HepG2 (cell line): ENCODE results near the gene BIRC5. TPM values are rescaled to one million over a fixed set of nuclear protein-coding genes. Genes with fewer than 3 reads are reported as not detected.

Source experiments
- ATAC-seq: fragments of 200-7000 bp; cut with Tn5 transposase; 3 replicates; pipeline ENCODE4 v1.9.1; 2020; ENCODE audit warnings: mild to moderate bottlenecking, moderate library complexity
- BruUV-seq: library from RNA; stranded (reverse); fragments of 400-500 nt; replicated peaks from 2 replicates; lab custom pipeline; 2021; lab: Mats Ljungman, UMichigan
- CTCF ChIA-PET: fragments of 300-600 bp; formaldehyde crosslinking; extraction: SDS; loops from one replicate; lab custom pipeline; 2021; ENCODE audit warnings: low total read pairs, inconsistent platforms, low intra/inter-chr PET ratio; lab: Yijun Ruan, JAX
- POLR2A ChIA-PET: fragments of 350-600 bp; sonication (Branson Sonifier 250); formaldehyde crosslinking; loops from one replicate; lab custom pipeline; 2020; ENCODE audit warnings: antibody characterized with exemption, inconsistent platforms; lab: Yijun Ruan, JAX
- DNase-seq: peaks from one replicate; pipeline ENCODE4 v3.0.0-alpha.2; 2015; ENCODE audit warnings: low spot score
- FAIRE-seq: peaks from 3 replicates; lab custom pipeline; 2011; peaks lifted over from hg19 to GRCh38; lab: Jason Lieb, UNC
- H2AFZ ChIP-seq: one replicate; pipeline ENCODE4 v1.6.1; 2011; ENCODE audit warnings: low read length, inconsistent platforms
- H3K27ac ChIP-seq: fragments of 300-600 bp; 3 replicates; pipeline ENCODE4 v1.8.0; 2011; ENCODE audit warnings: mixed run types, mild to moderate bottlenecking, mixed read lengths, low read length, inconsistent platforms; ENCODE audit not compliant: insufficient read depth; ENCODE audit errors: extremely low read length
- H3K27me3 ChIP-seq, 2 experiments: fragments of 200-600 bp in 1 of 2; 2 replicates in 1 of 2; 3 replicates in 1 of 2; pipeline versions ENCODE4 v1.6.0 to v1.8.0; 2011; ENCODE audit warnings: low read length in 2 of 2, mild to moderate bottlenecking in 2 of 2, moderate library complexity in 2 of 2, inconsistent platforms in 1 of 2; ENCODE audit not compliant: insufficient read depth in 2 of 2, control insufficient read depth in 1 of 2
- H3K36me3 ChIP-seq, 2 experiments: fragments of 200-600 bp in 1 of 2; replicated peaks in 1 of 2; 2 replicates in 1 of 2; 3 replicates in 1 of 2; pipeline versions ENCODE4 v1.5.1 to v1.8.0; 2011; ENCODE audit warnings: low read length in 2 of 2, inconsistent platforms in 1 of 2; ENCODE audit not compliant: insufficient read depth in 2 of 2, control insufficient read depth in 1 of 2
- H3K4me1 ChIP-seq: 2 replicates; pipeline ENCODE4 v1.5.1; 2012; ENCODE audit warnings: low read length, inconsistent platforms; ENCODE audit not compliant: insufficient read depth
- H3K4me2 ChIP-seq: 2 replicates; pipeline ENCODE4 v1.6.0; 2011; ENCODE audit warnings: low read depth, low read length, inconsistent platforms
- H3K4me3 ChIP-seq, 3 experiments: fragments of 200-600 bp in 1 of 3; sonication (generic), shearing (Covaris generic) in 1 of 3; replicated peaks in 1 of 3; 2 replicates each; pipeline ENCODE4 v1.5.1; 2011 to 2016; ENCODE audit warnings: low read length in 3 of 3, inconsistent platforms in 2 of 3, low read depth in 2 of 3, mild to moderate bottlenecking in 2 of 3, control low read depth in 1 of 3, mixed read lengths in 1 of 3; ENCODE audit not compliant: insufficient read depth in 1 of 3
- H3K79me2 ChIP-seq: one replicate; pipeline ENCODE4 v1.6.1; 2011; ENCODE audit warnings: low read length, inconsistent platforms; ENCODE audit not compliant: insufficient read depth
- H3K9ac ChIP-seq: 2 replicates; pipeline ENCODE4 v1.6.0; 2011; ENCODE audit warnings: mild to moderate bottlenecking, low read depth, low read length, inconsistent platforms; ENCODE audit not compliant: insufficient read depth
- H3K9me3 ChIP-seq: 2 replicates; pipeline ENCODE4 v1.5.1; 2012; ENCODE audit warnings: mild to moderate bottlenecking, low read length
- H4K20me1 ChIP-seq: 2 replicates; pipeline ENCODE4 v1.6.0; 2011; ENCODE audit warnings: inconsistent platforms, mild to moderate bottlenecking, low read length, moderate library complexity; ENCODE audit not compliant: insufficient read depth
- ATRX ChIP-seq: sonication (generic); formaldehyde crosslinking; IDR thresholded peaks from 2 replicates; pipeline ENCODE4 v1.4.0; 2020; ENCODE audit warnings: missing genetic modification reagents, borderline replicate concordance
- CBX5 ChIP-seq: sonication (generic); formaldehyde crosslinking; IDR thresholded peaks from 2 replicates; pipeline ENCODE4 v1.4.0; 2020; ENCODE audit warnings: missing genetic modification reagents, borderline replicate concordance
- GPBP1L1 ChIP-seq: sonication (generic); formaldehyde crosslinking; IDR thresholded peaks from 2 replicates; pipeline ENCODE4 v1.5.0; 2020; ENCODE audit warnings: mild to moderate bottlenecking, missing genetic modification reagents
- HNF4A ChIP-seq: sonication (generic); formaldehyde crosslinking; IDR thresholded peaks from 2 replicates; pipeline ENCODE4 v1.4.0; 2020; ENCODE audit warnings: missing genetic modification reagents
- KLF13 ChIP-seq: sonication (generic); formaldehyde crosslinking; IDR thresholded peaks from 2 replicates; pipeline ENCODE4 v1.4.0; 2020; ENCODE audit warnings: mild to moderate bottlenecking, missing genetic modification reagents
- KLF9 ChIP-seq: IDR thresholded peaks from 2 replicates; pipeline ENCODE4 v1.6.1; 2016; ENCODE audit warnings: low read depth
- MAFK ChIP-seq, 2 experiments: IDR thresholded peaks in 1 of 2; conservative IDR thresholded peaks in 1 of 2; 2 replicates each; pipeline ENCODE4 v1.6.1; 2011; ENCODE audit warnings: improper control_type of control experiment in 2 of 2, low read length in 2 of 2
- MEIS2 ChIP-seq: sonication (generic); formaldehyde crosslinking; IDR thresholded peaks from 2 replicates; pipeline ENCODE4 v1.9.0; 2021; ENCODE audit warnings: mild to moderate bottlenecking, missing genetic modification reagents
- MXI1 ChIP-seq: IDR thresholded peaks from 3 replicates; pipeline ENCODE4 v1.6.1; 2012; ENCODE audit warnings: low read depth, low read length, inconsistent platforms, borderline replicate concordance
- RBFOX2 ChIP-seq: fragments of 200-400 bp; formaldehyde crosslinking; IDR thresholded peaks from 2 replicates; pipeline ENCODE4 v1.6.1; 2017; ENCODE audit warnings: low read depth, mild to moderate bottlenecking, low read length
- YEATS4 ChIP-seq: sonication (generic); formaldehyde crosslinking; IDR thresholded peaks from 2 replicates; pipeline ENCODE4 v1.4.0; 2020; ENCODE audit warnings: missing genetic modification reagents, borderline replicate concordance
- ZNF235 ChIP-seq: sonication (generic); formaldehyde crosslinking; IDR thresholded peaks from 2 replicates; pipeline ENCODE4 v1.8.1; 2023; ENCODE audit warnings: mild to moderate bottlenecking, missing genetic modification reagents, borderline replicate concordance
- ZNF367 ChIP-seq: sonication (generic); formaldehyde crosslinking; IDR thresholded peaks from 2 replicates; pipeline ENCODE4 v1.4.0; 2020; ENCODE audit warnings: missing genetic modification reagents, borderline replicate concordance
- ZNF589 ChIP-seq: sonication (generic); formaldehyde crosslinking; conservative IDR thresholded peaks from 2 replicates; pipeline ENCODE4 v1.8.0; 2022; ENCODE audit warnings: mild to moderate bottlenecking, moderate library complexity, missing genetic modification reagents
- ZNF710 ChIP-seq: sonication (generic); formaldehyde crosslinking; IDR thresholded peaks from 2 replicates; pipeline ENCODE4 v1.5.0; 2020; ENCODE audit warnings: mild to moderate bottlenecking, missing genetic modification reagents, borderline replicate concordance
- ZNF766 ChIP-seq: sonication (generic); formaldehyde crosslinking; IDR thresholded peaks from 2 replicates; pipeline ENCODE4 v1.5.0; 2020; ENCODE audit warnings: missing genetic modification reagents, borderline replicate concordance
- WGBS: methylation state at CpG from one replicate; pipeline ENCODE4 v1.1.6; 2017; ENCODE audit warnings: low lambda C conversion rate; 5-methylcytosine and 5-hydroxymethylcytosine counted together
- in situ Hi-C: cut with HindIII; loops from 2 replicates; pipeline ENCODE4 v1.10.0; 2017; ENCODE audit warnings: low pct_unique_long_range_greater_than_20kb; ENCODE audit not compliant: extremely low pct_ligation_motif_present
- intact Hi-C: fragments of 100-400 bp; cut with micrococcal nuclease; formaldehyde crosslinking; loops from one replicate; pipeline ENCODE4 v1.10.0; 2022; ENCODE audit not compliant: unreplicated experiment
- polyA plus RNA-seq, 8 experiments: library from polyadenylated mRNA; depleted of rRNA in 3 of 8; stranded (reverse) in 7 of 8; unstranded in 1 of 8; fragments of >200 nt; fragmentation: Illumina TruSeq in 4 of 8; extraction: Trizol in 4 of 8; gene quantifications; 2 replicates each; pipeline versions ENCODE4 v1.2.1 to v1.2.3, GENCODE V29; 2011 to 2016; ENCODE audit warnings: low read depth in 4 of 8, missing spikeins in 1 of 8, mixed read lengths in 1 of 8; ENCODE audit not compliant: insufficient read depth in 1 of 8
- total RNA-seq, 5 experiments: library from RNA; depleted of rRNA; stranded (reverse); fragments of >200 nt; fragmentation: Illumina TruSeq; extraction: Trizol; gene quantifications; 2 replicates each; pipeline ENCODE4 v1.2.3, GENCODE V29; 2016; ENCODE audit warnings: low read depth in 1 of 5

Gene BIRC5
- total and polyA plus RNA-seq, 2 of the 13 experiments (the other 11 are each of a cell fraction or from before 2014, with no cell fraction given), result 30.3 to 135 TPM

GRCh38 chr17:78180508-78180907 is 33.5 kb upstream of the BIRC5 start:
- Histone ChIP-seq H3K4me1 (peaks cover 27% of the 10 kb centered on the region), H3K9me3 (no peaks in the 10 kb centered on the region), H2AFZ (no peak overlapping the region), H3K4me3 (no peak overlapping the region), H3K4me2 (no peak overlapping the region), H3K36me3 (peaks cover 16 to 80% of the 10 kb centered on the region in 2 experiments), H3K27me3 (no peaks in the 10 kb centered on the region), H3K27ac (no peak overlapping the region), H4K20me1 (no peaks in the 10 kb centered on the region), H3K79me2 (peaks cover 11% of the 10 kb centered on the region), H3K9ac (no peak overlapping the region)
- in situ Hi-C loops, result no loop called here
- ATAC-seq, result no peak
- ChIA-PET POLR2A (interaction anchor here (0.7 to 1.1 kb wide), 2 partner anchors 53 to 61 kb away, joined by 3 read pairs; no protein-coding TSS in a partner anchor), CTCF (no interaction called here)
- intact Hi-C loops, result no loop called here
- 95% methylated on average over 2 of the region's 2 CpGs for WGBS
- DNase-seq, result no peak
- TF ChIP-seq ATRX (CRISPR knock-in tag) (no peak), ZNF589 (CRISPR knock-in tag) (no peak), HNF4A (CRISPR knock-in tag) (no peak), GPBP1L1 (CRISPR knock-in tag) (no peak), MAFK (conservative IDR thresholded peaks at IDR 0.05 in 1 of 2, IDR thresholded peaks at IDR 0.05 in 1 of 2; ENCODE audit: low read length in 2 of 2) (no peak), RBFOX2 (no peak), CBX5 (CRISPR knock-in tag) (no peak), ZNF235 (CRISPR knock-in tag) (no peak), YEATS4 (CRISPR knock-in tag) (no peak), KLF9 (no peak), MEIS2 (CRISPR knock-in tag) (no peak), MXI1 (no peak), KLF13 (no peak), ZNF766 (CRISPR knock-in tag) (no peak), ZNF367 (CRISPR knock-in tag) (no peak), ZNF710 (CRISPR knock-in tag) (no peak)
- FAIRE-seq, result no peak
- no TSS peak for BruUV-seq
